ENCODE data around the gene ATP5PF.
"Not testable (repeated sequence)": the region's sequence is repeated elsewhere in the genome, so short reads cannot be mapped to it uniquely, and the experiment has no call there.

The ATP5PF gene

GRCh38 chr21:25722631-25723030 is 12.1 kb downstream of the ATP5PF start:
- no peak for DNase-seq (ENCODE audit: low read depth, low spot score)

GRCh38 chr21:25721987-25722386 is 12.7 kb downstream of the ATP5PF start:
- no peak for DNase-seq (ENCODE audit: low read depth, low spot score)

GRCh38 chr21:25717491-25718147 is 17.1 kb downstream of the ATP5PF start:
- DNase-seq (ENCODE audit: low read depth, low spot score): no peak

- DNase-seq (ENCODE audit: low read depth, low spot score): not testable (repeated sequence)
Measured at GRCh38 chr21:25714066-25714465, 20.6 kb downstream of the ATP5PF start.

DNA sequence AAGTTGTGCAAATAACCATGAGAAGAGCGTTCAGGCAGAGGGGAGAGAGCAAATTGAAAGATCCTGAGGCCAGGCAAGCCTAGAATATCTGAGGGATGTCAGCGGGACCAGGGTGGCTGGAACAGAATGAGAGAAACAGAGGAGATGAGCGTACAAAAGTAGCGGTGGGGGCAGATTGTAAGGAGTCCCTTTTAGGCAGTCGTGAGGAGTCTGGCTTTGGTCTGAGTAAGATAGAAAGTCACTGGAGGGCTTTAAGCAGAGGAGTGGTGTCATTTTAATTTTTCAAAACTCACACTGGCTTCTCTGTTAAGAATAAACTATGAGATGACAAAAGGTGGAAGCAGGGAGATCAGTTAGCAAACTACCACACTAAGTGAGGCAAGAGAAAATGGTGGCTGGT is 24.2 kb downstream of the ATP5PF start:
- no peak for DNase-seq (ENCODE audit: low read depth, low spot score)

DNA sequence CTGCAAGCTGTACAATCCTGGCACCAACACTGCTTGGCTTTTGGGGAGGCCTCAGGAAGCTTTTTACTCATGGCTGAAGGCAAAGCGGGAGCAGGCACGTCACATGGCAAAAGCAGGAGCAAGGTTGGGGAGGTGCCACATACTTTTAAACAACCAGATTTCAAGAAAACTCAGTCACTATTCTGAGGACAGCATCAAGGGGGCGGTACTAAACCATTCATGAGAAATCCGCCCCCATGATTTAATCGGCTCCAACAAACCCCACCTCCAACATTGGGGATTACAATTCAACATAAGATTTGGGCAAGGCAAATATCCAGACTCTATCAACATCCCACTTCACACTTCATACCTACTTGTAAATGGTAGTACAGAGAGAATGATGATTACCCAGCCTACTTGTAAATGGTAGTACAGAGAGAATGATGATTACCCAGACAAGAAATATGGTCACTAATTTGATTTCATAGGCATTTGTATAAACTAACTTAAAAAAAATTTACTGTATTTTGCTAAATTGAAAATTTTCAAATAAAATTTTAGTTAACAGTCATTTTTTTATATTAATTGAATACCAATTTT is 24.9 kb downstream of the ATP5PF start:
- DNase-seq (ENCODE audit: low read depth, low spot score): no peak

GRCh38 chr21:25708467-25709065 is 26.1 kb downstream of the ATP5PF start:
- peak; percentile 17 for DNase-seq (ENCODE audit: low read depth, low spot score)

GRCh38 chr21:25701529-25701928 is 33.2 kb downstream of the ATP5PF start:
- no peak for DNase-seq (ENCODE audit: low read depth, low spot score)

- DNase-seq (ENCODE audit: low read depth, low spot score): no peak
Measured at GRCh38 chr21:25700741-25701140, 34.0 kb downstream of the ATP5PF start.

GRCh38 chr21:25695461-25695860 is 39.2 kb downstream of the ATP5PF start:
- DNase-seq (ENCODE audit: low read depth, low spot score): not testable (repeated sequence)

DNA sequence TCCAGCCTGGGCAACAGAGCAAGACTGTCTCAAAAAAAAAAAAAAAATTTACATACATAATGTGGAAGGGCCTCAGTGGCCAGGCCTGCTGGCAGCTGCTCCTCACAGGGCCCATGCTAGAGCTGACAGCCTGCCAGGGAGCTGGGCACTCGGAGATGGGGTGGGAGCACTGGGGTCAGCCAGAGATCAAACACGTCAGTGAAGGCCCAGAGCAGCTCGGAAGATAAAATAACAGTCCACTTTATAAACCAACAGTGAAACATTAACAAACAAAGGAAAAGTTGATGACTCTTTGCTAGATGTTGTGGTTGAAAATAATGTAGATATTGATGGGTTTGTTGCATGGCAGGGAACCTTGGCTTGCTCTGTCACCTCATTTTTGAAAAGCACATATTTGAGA is 42.7 kb downstream of the ATP5PF start:
- DNase-seq (ENCODE audit: low read depth, low spot score): no peak

GRCh38 chr21:25689226-25689625 is 45.5 kb downstream of the ATP5PF start:
- no peak for DNase-seq (ENCODE audit: low read depth, low spot score)

- DNase-seq (ENCODE audit: low read depth, low spot score): no peak
Measured at GRCh38 chr21:25688275-25689155, 46.2 kb downstream of the ATP5PF start.

- DNase-seq (ENCODE audit: low read depth, low spot score): no peak
Measured at GRCh38 chr21:25687787-25688186, 46.9 kb downstream of the ATP5PF start.

- no peak for DNase-seq (ENCODE audit: low read depth, low spot score)
Measured at GRCh38 chr21:25682382-25682781, 52.3 kb downstream of the ATP5PF start.

DNA sequence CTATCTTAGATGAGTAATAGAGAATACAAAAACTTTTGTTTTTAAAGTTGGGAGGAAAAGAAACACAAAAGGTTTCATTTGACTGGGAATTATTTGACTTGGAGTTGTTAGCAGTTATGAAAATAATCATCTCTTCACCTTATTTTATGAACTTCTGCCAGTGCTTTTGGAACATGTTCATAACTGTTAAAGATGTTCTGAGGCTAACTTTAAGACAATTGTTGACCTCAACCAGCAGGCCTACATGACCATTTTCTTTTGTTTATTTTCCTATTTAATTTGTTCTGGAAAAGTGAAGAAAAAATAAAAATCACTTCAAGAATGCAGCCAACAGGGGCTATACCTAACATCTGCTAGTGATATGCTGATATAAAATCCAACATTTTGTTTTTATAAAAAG is 58.3 kb downstream of the ATP5PF start:
- DNase-seq (ENCODE audit: low read depth, low spot score): no peak

Data from smooth muscle cell of the brain vasculature (primary cell).